GM12878 (cell line): ENCODE results near the gene RFX5. TPM values are rescaled to one million over a fixed set of nuclear protein-coding genes. Genes with fewer than 3 reads are reported as not detected.

ENCODE experiments used
- ATAC-seq: fragments of 200-7000 bp; cut with Tn5 transposase; 3 replicates; pipeline ENCODE4 v1.9.1; 2020; ENCODE audit warnings: mild to moderate bottlenecking, moderate library complexity
- BruUV-seq: library from RNA; stranded (reverse); fragments of 400-500 nt; replicated peaks from 2 replicates; lab custom pipeline; 2021; lab: Mats Ljungman, UMichigan
- CTCF ChIA-PET: fragments of 300-600 bp; sonication (Branson Sonifier 250); formaldehyde crosslinking; extraction: SDS; loops from one replicate; lab custom pipeline; 2021; ENCODE audit warnings: inconsistent platforms; lab: Yijun Ruan, JAX
- POLR2A ChIA-PET: fragments of 350-600 bp; formaldehyde crosslinking; extraction: SDS; loops from one replicate; lab custom pipeline; 2021; ENCODE audit warnings: inconsistent platforms; lab: Charles Lee
- RAD21 ChIA-PET: fragments of 300-600 bp; sonication (Branson Sonifier 250); formaldehyde crosslinking; loops from one replicate; lab custom pipeline; 2023; ENCODE audit warnings: antibody characterized with exemption; ENCODE audit not compliant: unreplicated experiment; lab: Charles Lee
- SMC1A ChIA-PET: fragments of 300-600 bp; sonication (Branson Sonifier 250); formaldehyde crosslinking; loops from one replicate; lab custom pipeline; 2023; ENCODE audit not compliant: unreplicated experiment, uncharacterized antibody; lab: Charles Lee
- DNase-seq: peaks from one replicate; pipeline ENCODE4 v3.0.0-alpha.2; 2011; ENCODE audit warnings: low read depth, low spot score
- FAIRE-seq: peaks from 3 replicates; lab custom pipeline; 2011; peaks lifted over from hg19 to GRCh38; lab: Jason Lieb, UNC
- H2AFZ ChIP-seq: 2 replicates; pipeline ENCODE4 v1.6.0; 2011; ENCODE audit warnings: low read depth, low read length, control low read depth; ENCODE audit not compliant: control insufficient read depth
- H3K27ac ChIP-seq: 2 replicates; pipeline ENCODE4 v1.5.1; 2011; ENCODE audit warnings: control low read depth; ENCODE audit not compliant: control insufficient read depth, insufficient read depth
- H3K27me3 ChIP-seq, 2 experiments: replicated peaks in 1 of 2; 2 replicates each; pipeline versions ENCODE4 v1.6.0 to v1.6.1; 2011; ENCODE audit warnings: low read length in 1 of 2; ENCODE audit not compliant: control insufficient read depth in 2 of 2, insufficient read depth in 2 of 2
- H3K36me3 ChIP-seq, 2 experiments: 2 replicates each; pipeline ENCODE4 v1.5.1; 2011; ENCODE audit warnings: low read length in 1 of 2; ENCODE audit not compliant: control insufficient read depth in 2 of 2, insufficient read depth in 2 of 2
- H3K4me1 ChIP-seq: 2 replicates; pipeline ENCODE4 v1.6.1; 2011; ENCODE audit warnings: mild to moderate bottlenecking, low read length, moderate library complexity, mixed read lengths; ENCODE audit not compliant: control insufficient read depth, insufficient read depth
- H3K4me2 ChIP-seq: 2 replicates; pipeline ENCODE4 v1.6.0; 2011; ENCODE audit warnings: control low read depth; ENCODE audit not compliant: control insufficient read depth, insufficient read depth
- H3K4me3 ChIP-seq: fragments of 200-600 bp; sonication (generic); 2 replicates; pipeline ENCODE4 v1.5.1; 2016
- H3K79me2 ChIP-seq: 2 replicates; pipeline ENCODE4 v1.6.0; 2011; ENCODE audit warnings: low read length; ENCODE audit not compliant: control insufficient read depth, insufficient read depth
- H3K9ac ChIP-seq: 2 replicates; pipeline ENCODE4 v1.8.0; 2011; ENCODE audit warnings: low read length, control low read depth, mixed read lengths; ENCODE audit not compliant: control insufficient read depth, insufficient read depth
- H3K9me3 ChIP-seq: replicated peaks from 3 replicates; pipeline ENCODE4 v1.5.1; 2011; ENCODE audit warnings: mild to moderate bottlenecking, low read length; ENCODE audit not compliant: control insufficient read depth, insufficient read depth
- H4K20me1 ChIP-seq: 2 replicates; pipeline ENCODE4 v1.6.0; 2011; ENCODE audit not compliant: control insufficient read depth, insufficient read depth
- CREB1 ChIP-seq: IDR thresholded peaks from 2 replicates; pipeline ENCODE4 v1.6.1; 2012; ENCODE audit warnings: low read depth, mild to moderate bottlenecking, inconsistent platforms
- E2F8 ChIP-seq: fragments of 450-650 bp; IDR thresholded peaks from 2 replicates; pipeline ENCODE4 v1.6.1; 2018; ENCODE audit warnings: mild to moderate bottlenecking, low read depth, moderate library complexity; ENCODE audit not compliant: partially characterized antibody
- MEF2B ChIP-seq: fragments of 450-650 bp; IDR thresholded peaks from 2 replicates; pipeline ENCODE4 v1.6.1; 2018; ENCODE audit warnings: mild to moderate bottlenecking, moderate library complexity; ENCODE audit not compliant: partially characterized antibody, poor library complexity, severe bottlenecking
- NR2C1 ChIP-seq: fragments of 450-650 bp; IDR thresholded peaks from 2 replicates; pipeline ENCODE4 v1.6.1; 2017; ENCODE audit warnings: antibody characterized with exemption, mild to moderate bottlenecking, moderate library complexity
- NR2C2 ChIP-seq: IDR thresholded peaks from 2 replicates; pipeline ENCODE4 v1.6.1; 2011; ENCODE audit warnings: borderline replicate concordance, low read depth; ENCODE audit not compliant: control insufficient read depth, insufficient read length
- POLR2A ChIP-seq: IDR thresholded peaks from 2 replicates; pipeline ENCODE4 v1.6.1; 2011; ENCODE audit warnings: low read depth, mild to moderate bottlenecking, low read length
- SMARCA5 ChIP-seq: fragments of 450-650 bp; IDR thresholded peaks from 2 replicates; pipeline ENCODE4 v1.6.1; 2017; ENCODE audit warnings: mild to moderate bottlenecking
- WGBS: methylation state at CpG from one replicate; pipeline ENCODE4 v1.1.6; 2016; ENCODE audit warnings: low lambda C conversion rate; ENCODE audit not compliant: insufficient replicate concordance, insufficient coverage; ENCODE audit errors: missing lambda C conversion rate; 5-methylcytosine and 5-hydroxymethylcytosine counted together
- in situ Hi-C: fragments of 300-500 bp; cut with MboI; formaldehyde crosslinking; loops from 9 replicates; pipeline ENCODE4 v1.14.3; 2018; ENCODE audit warnings: mixed read lengths
- intact Hi-C: fragments of 100-400 bp; cut with micrococcal nuclease; formaldehyde crosslinking; loops from one replicate; pipeline ENCODE4 v1.14.2; 2022; ENCODE audit not compliant: unreplicated experiment
- polyA plus RNA-seq, 11 experiments: library from polyadenylated mRNA; depleted of rRNA in 4 of 11; unstranded in 6 of 11; stranded (reverse) in 5 of 11; fragments of >200 nt; fragmentation: Nextera tagmentation in 4 of 11; fragmentation: Illumina TruSeq in 1 of 11; extraction: Ambion mirVana in 4 of 11; extraction: Trizol in 1 of 11; gene quantifications; 1 replicate in 1 of 11; 2 replicates in 10 of 11; pipeline versions ENCODE4 v1.2.1 to v1.2.3, GENCODE V29; 2011 to 2016; ENCODE audit warnings: inconsistent platforms in 2 of 11, missing spikeins in 2 of 11, low read depth in 1 of 11
- total RNA-seq, 4 experiments: library from RNA; depleted of rRNA in 3 of 4; stranded (reverse); fragments of >200 nt in 3 of 4; fragmentation: Illumina TruSeq in 1 of 4; extraction: Trizol in 1 of 4; gene quantifications; 2 replicates each; pipeline versions ENCODE4 v1.2.1 to v1.2.3, GENCODE V29; 2013 to 2021

The RFX5 gene
- total and polyA plus RNA-seq, 10 of the 15 experiments (the other 5 are each of a cell fraction or from before 2014, with no cell fraction given): 14.1 to 198 (median 124) TPM

- in situ Hi-C loops (loop anchor here (10.0 kb wide), 1 partner anchor 542 kb away; the partner anchor contains the start of genes C2CD4D and RORC), intact Hi-C loops (no loop called here)
- no peak for ATAC-seq
- no peak overlapping the region for H3K4me3 ChIP-seq
- no peak overlapping the region for H3K27ac ChIP-seq
- H3K27me3 ChIP-seq: no peaks in the 10 kb centered on the region
- no TSS peak for BruUV-seq
- no peak overlapping the region for H3K4me2 ChIP-seq
- no peak overlapping the region for H3K9ac ChIP-seq
- ChIA-PET POLR2A (interaction anchor here (1.7 to 2.4 kb wide), 2 partner anchors 10 to 17 kb away, joined by 5 to 7 read pairs; no protein-coding TSS in a partner anchor), SMC1A (interaction anchor here (0.8 kb wide), 1 partner anchor 34 kb away, joined by 4 read pairs; the partner anchor contains the start of gene PI4KB), CTCF (interaction anchor here (1.9 kb wide), 1 partner anchor 47 kb away, joined by 6 read pairs; no protein-coding TSS in a partner anchor), RAD21 (no interaction called here)
- H3K9me3 ChIP-seq: no peaks in the 10 kb centered on the region
- no peak for FAIRE-seq
- H3K79me2 ChIP-seq: no peaks in the 10 kb centered on the region
- DNase-seq: no peak
- no peak overlapping the region for H2AFZ ChIP-seq
- WGBS: 53% methylated on average over 6 of the region's 6 CpGs
- TF ChIP-seq MEF2B (no peak), POLR2A (peak; percentile 9; the same call in 1 of the 2 replicates)
- H3K36me3 ChIP-seq: peaks cover 13 to 34% of the 10 kb centered on the region in 2 experiments
- H3K4me1 ChIP-seq: no peaks in the 10 kb centered on the region
- H4K20me1 ChIP-seq: no peaks in the 10 kb centered on the region
Measured at GRCh38 chr1:151293093-151293492, 54.0 kb downstream of the RFX5 start.

- Histone ChIP-seq H3K4me1 (no peaks in the 10 kb centered on the region), H3K9me3 (no peaks in the 10 kb centered on the region), H3K4me3 (no peak overlapping the region), H3K9ac (no peak overlapping the region), H2AFZ (no peak overlapping the region), H3K27me3 (no peaks in the 10 kb centered on the region), H3K27ac (no peak overlapping the region), H3K79me2 (no peaks in the 10 kb centered on the region), H3K4me2 (no peak overlapping the region), H4K20me1 (no peaks in the 10 kb centered on the region), H3K36me3 (peaks cover 15 to 41% of the 10 kb centered on the region in 2 experiments)
- in situ Hi-C loops: loop anchor here (10.0 kb wide), 1 partner anchor 542 kb away; the partner anchor contains the start of genes C2CD4D and RORC
- POLR2A ChIA-PET: interaction anchor here (0.6 to 2.4 kb wide), 3 partner anchors 9 to 145 kb away, joined by 3 to 7 read pairs (median 5); no protein-coding TSS in a partner anchor
- no peak for DNase-seq
- RAD21 ChIA-PET: interaction anchor here (1.3 kb wide), 1 partner anchor 9 kb away, joined by 3 read pairs; no protein-coding TSS in a partner anchor
- intact Hi-C loops: no loop called here
- 88% methylated on average over 13 of the region's 13 CpGs for WGBS
- peak; percentile 35; the same call in 2 of the 3 replicates for ATAC-seq
- CTCF ChIA-PET: interaction anchor here (1.9 kb wide), 1 partner anchor 47 kb away, joined by 6 read pairs; no protein-coding TSS in a partner anchor
- SMC1A ChIA-PET: no interaction called here
- FAIRE-seq: no peak
- BruUV-seq: no TSS peak
- TF ChIP-seq E2F8: no peak
- TF ChIP-seq NR2C1: no peak
- no peak for TF ChIP-seq SMARCA5
- no peak for TF ChIP-seq CREB1
- no peak for TF ChIP-seq NR2C2
Measured at GRCh38 chr1:151292207-151293030, 54.6 kb downstream of the RFX5 start.
